Kidney (tissue), 14 donors: ENCODE results near the gene SMAD2. TPM values are rescaled to one million over a fixed set of nuclear protein-coding genes. Genes with fewer than 3 reads are reported as not detected.

Source experiments
- DNase-seq, 5 donors: peaks; one replicate each; pipeline ENCODE4 v3.0.0-alpha.2; 2013 to 2020
- FAIRE-seq: peaks from 2 replicates; lab custom pipeline; 2012; peaks lifted over from hg19 to GRCh38; lab: Jason Lieb, UNC
- H3K27ac ChIP-seq, 2 donors: one replicate each; pipeline ENCODE4 v1.7.0; 2013; ENCODE audit warnings: low read depth in 2 of 2, low read length in 2 of 2, inconsistent platforms in 1 of 2
- H3K27me3 ChIP-seq: one replicate; pipeline ENCODE4 v1.7.1; 2013; ENCODE audit warnings: low read length, inconsistent platforms; ENCODE audit not compliant: control insufficient read depth, insufficient read depth
- H3K36me3 ChIP-seq, 3 donors: one replicate each; pipeline versions ENCODE4 v1.7.0 to v1.7.1; 2013; ENCODE audit warnings: low read length in 3 of 3, control low read depth in 1 of 3, inconsistent platforms in 1 of 3; ENCODE audit not compliant: insufficient read depth in 3 of 3, control insufficient read depth in 2 of 3
- H3K4me1 ChIP-seq, 3 donors: one replicate each; pipeline versions ENCODE4 v1.7.0 to v1.7.1; 2013; ENCODE audit warnings: low read length in 3 of 3, inconsistent platforms in 1 of 3, low read depth in 1 of 3; ENCODE audit not compliant: control insufficient read depth in 2 of 3, insufficient read depth in 2 of 3
- H3K4me3 ChIP-seq, 3 donors: one replicate each; pipeline versions ENCODE4 v1.7.0 to v1.8.1; 2013; ENCODE audit warnings: low read length in 3 of 3, control low read depth in 1 of 3, inconsistent platforms in 1 of 3
- H3K9ac ChIP-seq, 3 donors: one replicate each; pipeline versions ENCODE4 v1.7.0 to v1.7.1; 2013; ENCODE audit warnings: low read length in 3 of 3, control low read depth in 1 of 3, inconsistent platforms in 1 of 3
- H3K9me3 ChIP-seq, 3 donors: one replicate each; pipeline versions ENCODE4 v1.7.0 to v1.7.1; 2013; ENCODE audit warnings: low read length in 3 of 3, control low read depth in 1 of 3, inconsistent platforms in 1 of 3; ENCODE audit not compliant: control insufficient read depth in 2 of 3, insufficient read depth in 1 of 3
- CTCF ChIP-seq: IDR thresholded peaks from 3 replicates; pipeline ENCODE4 v1.5.1; 2012; ENCODE audit warnings: mild to moderate bottlenecking, moderate library complexity, borderline replicate concordance; ENCODE audit not compliant: insufficient read depth; ENCODE audit errors: extremely low read depth
- intact Hi-C: fragments of 100-400 bp; cut with DNase I; formaldehyde crosslinking; loops from one replicate; pipeline ENCODE4 v1.11.1; 2022
- polyA plus RNA-seq: library from polyadenylated mRNA; stranded (reverse); fragments of 350-450 nt; fragmentation: Illumina TruSeq; extraction: RNeasy Lipid Tissue Mini Kit (QIAGEN cat#74804); gene quantifications from one replicate; pipeline ENCODE4 v1.2.3, GENCODE V29; 2014; ENCODE audit warnings: low read depth, low replicate concordance; ENCODE audit not compliant: insufficient read depth
- total RNA-seq: library from RNA; stranded (reverse); fragmentation: NEBNext Ultra II Directional; extraction: Animal tissue kit (Norgen Biotek cat#: 25700); gene quantifications from one replicate; pipeline ENCODE4 v1.2.1, GENCODE V29; 2021
- donor health status: control.
- donor health status: control.
- donor health status: control.
- donor health status: control.
- donor health status: control.
- donor health status: DM: yes; HTN: yes; CAD: no.
- donor health status: Normal renal cell carcinoma (clear cell type).

SMAD2 gene
- total and polyA plus RNA-seq, 2 donors from 2014 or later, result 29.9 to 147 TPM

GRCh38 chr18:47832348-47832747 lies 98.1 kb downstream of the SMAD2 start:
- intact Hi-C loops, result no loop called here
- H3K36me3 ChIP-seq, result peaks cover 0 to 2% (median 0%) of the 10 kb centered on the region in 3 donors
- no peak for DNase-seq
- TF ChIP-seq CTCF, result no peak
- no peak overlapping the region for H3K4me3 ChIP-seq
- no peak overlapping the region for H3K27ac ChIP-seq
- H3K9me3 ChIP-seq, result no peaks in the 10 kb centered on the region
- no peaks in the 10 kb centered on the region for H3K27me3 ChIP-seq
- no peak for FAIRE-seq
- H3K9ac ChIP-seq, result no peak overlapping the region
- no peaks in the 10 kb centered on the region for H3K4me1 ChIP-seq

GRCh38 chr18:47831351-47831750 lies 99.1 kb downstream of the SMAD2 start:
- TF ChIP-seq CTCF, result no peak
- H3K9ac ChIP-seq, result no peak overlapping the region
- H3K27ac ChIP-seq, result no peak overlapping the region
- peaks cover 0 to 2% (median 0%) of the 10 kb centered on the region in 3 donors for H3K36me3 ChIP-seq
- FAIRE-seq (no peak), DNase-seq (no peak)
- H3K27me3 ChIP-seq, result no peaks in the 10 kb centered on the region
- intact Hi-C loops, result no loop called here
- H3K9me3 ChIP-seq, result no peaks in the 10 kb centered on the region
- no peak overlapping the region for H3K4me3 ChIP-seq
- peaks cover 0 to under 1% (median 0%) of the 10 kb centered on the region in 3 donors for H3K4me1 ChIP-seq

- H3K4me1 ChIP-seq, result peaks cover 0 to 5% (median 3%) of the 10 kb centered on the region in 3 donors
Observed at GRCh38 chr18:47830772-47831171, 99.7 kb downstream of the SMAD2 start.

More at GRCh38 chr18:47830772-47831171, 99.7 kb downstream of the SMAD2 start:
- H3K9ac ChIP-seq, result no peak overlapping the region
- no peak for TF ChIP-seq CTCF
- intact Hi-C loops, result no loop called here
- peaks cover 0 to 2% (median 0%) of the 10 kb centered on the region in 3 donors for H3K36me3 ChIP-seq
- DNase-seq, result no peak
- H3K27me3 ChIP-seq, result no peaks in the 10 kb centered on the region
- no peak for FAIRE-seq
- no peaks in the 10 kb centered on the region for H3K9me3 ChIP-seq
- H3K4me3 ChIP-seq, result no peak overlapping the region
- H3K27ac ChIP-seq, result no peak overlapping the region
